ENCODE results near the gene CACNA1I. TPM values are rescaled to one million over a fixed set of nuclear protein-coding genes. Genes with fewer than 3 reads are reported as not detected.

Gene CACNA1I
- total RNA-seq, 1 experiment from 2014 or later: 0.15 TPM

DNA sequence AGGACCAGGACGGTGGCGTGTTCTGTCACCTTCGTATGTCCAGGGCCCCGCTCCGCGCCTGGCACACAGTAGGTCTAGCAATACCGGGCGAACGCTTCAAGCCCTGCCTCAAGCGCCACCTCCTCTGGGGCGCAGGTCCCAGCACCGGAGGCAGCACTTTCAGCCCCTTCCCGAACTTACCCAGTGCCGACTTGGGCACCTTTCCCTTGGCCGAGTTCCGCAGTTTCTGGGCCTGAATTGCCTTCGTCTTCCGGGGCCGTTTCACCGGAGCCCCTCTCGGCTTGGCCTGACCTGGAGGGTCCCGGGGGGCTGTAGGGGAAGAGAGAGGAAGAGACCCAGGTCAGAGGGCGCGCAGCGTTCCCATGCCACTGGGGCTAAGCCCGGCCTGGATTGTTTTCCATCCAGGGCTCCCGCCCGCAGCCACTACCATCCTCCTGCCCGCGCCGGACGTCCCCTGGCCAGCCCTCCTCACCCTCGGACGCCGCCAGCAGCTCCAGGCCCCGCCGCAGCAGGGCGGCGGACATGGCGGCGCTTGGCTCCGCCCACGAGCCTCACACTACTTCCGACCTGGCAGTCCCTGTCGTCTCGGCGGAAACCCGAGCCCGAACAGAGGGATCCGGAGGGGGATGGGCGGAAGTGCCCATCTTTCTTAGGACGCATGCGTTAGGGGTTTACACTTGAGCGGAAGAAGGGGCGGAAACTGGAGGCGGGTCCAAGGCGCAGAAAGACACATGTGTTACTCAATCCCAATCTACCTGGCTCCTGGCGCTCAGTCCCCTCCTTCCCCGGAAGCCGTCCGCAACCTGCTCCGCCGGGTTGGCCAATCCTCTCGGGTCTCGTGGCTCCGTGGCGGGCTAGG, 38.1 kb upstream of the CACNA1I start, which contains the start of gene RPS19BP1:
Gene RPS19BP1 (minus strand): TSS at position 534 of the 859 bp plus-strand sequence. CDS start 10 bp downstream, at position 524.
- H3K27ac ChIP-seq (ENCODE audit: low read depth, low read length): peak within 1 kb of the TSS; percentile 94
- ChIA-PET CTCF (interaction anchor here (0.6 to 2.0 kb wide), 2 partner anchors 36 to 492 kb away, joined by 3 to 5 read pairs; no protein-coding TSS in a partner anchor), POLR2A (interaction anchor here (0.5 to 1.2 kb wide), 3 partner anchors 12 to 511 kb away, joined by 3 to 4 read pairs (median 3); partner anchors contain the start of gene ATF4), RAD21 (ENCODE audit: low non-redundant PET in 1 of 2, low total read pairs in 2 of 2, uncharacterized antibody in 2 of 2, unreplicated experiment in 2 of 2) (no interaction called here)
- peak within 1 kb of the TSS; percentile 61 for H2AFZ ChIP-seq (ENCODE audit: low read depth, low read length, poor library complexity, severe bottlenecking)
- TF ChIP-seq POLR2AphosphoS5 (IDR thresholded peaks at IDR 0.05; ENCODE audit: low read depth, low read length) (peak; percentile 95), ZFX (IDR thresholded peaks at IDR 0.05) (peak; percentile 63; the same call in 1 of the 2 replicates), JUND (IDR thresholded peaks at IDR 0.05) (no peak), YY1 (IDR thresholded peaks at IDR 0.05; ENCODE audit: extremely low read depth, insufficient replicate concordance, low read depth, low read length) (peak; percentile 86), POLR2A (IDR thresholded peaks at IDR 0.05; ENCODE audit: borderline replicate concordance, extremely low read depth, insufficient read depth, insufficient read length) (peak; percentile 80)
- TF ChIP-seq, protein P1, sequence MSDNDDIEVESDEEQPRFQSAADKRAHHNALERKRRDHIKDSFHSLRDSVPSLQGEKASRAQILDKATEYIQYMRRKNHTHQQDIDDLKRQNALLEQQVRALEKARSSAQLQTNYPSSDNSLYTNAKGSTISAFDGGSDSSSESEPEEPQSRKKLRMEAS (IDR thresholded peaks at IDR 0.05): no peak
- peak within 1 kb of the TSS; percentile 100 for H3K9ac ChIP-seq (ENCODE audit: low read length)
- intact Hi-C loops (cut with micrococcal nuclease): loop anchor here (2.0 to 10.0 kb wide), 3 partner anchors 134 to 815 kb away; partner anchors contain the start of genes ADSL and TAB1
- H3K9me2 ChIP-seq (ENCODE audit: insufficient read depth): no peaks in the 10 kb centered on the region
- H3K9me3 ChIP-seq (ENCODE audit: control insufficient read depth in 1 of 2, insufficient read depth in 1 of 2, low read depth in 1 of 2, low read length in 2 of 2): no peaks in the 10 kb centered on the region
- peaks cover 48% of the 10 kb centered on the region for H3K79me2 ChIP-seq (ENCODE audit: insufficient read depth, low read length)
- ATAC-seq (peak; percentile 83), DNase-seq (ENCODE audit: low read depth, low spot score) (peak; percentile 99)
- BruUV-seq (replicated peaks): no TSS peak
- H3K4me2 ChIP-seq (ENCODE audit: low read length): peak within 1 kb of the TSS; percentile 95
- H3K4me3 ChIP-seq (replicated peaks in 1 of 2; ENCODE audit: low read depth in 1 of 2, low read length in 2 of 2): peak within 1 kb of the TSS; percentile 97 to 100
- H3K4me1 ChIP-seq (ENCODE audit: control insufficient read depth in 1 of 2, insufficient read depth in 2 of 2, low read length in 2 of 2): peaks cover 36 to 57% of the 10 kb centered on the region in 2 experiments
- H3K27me3 ChIP-seq (ENCODE audit: insufficient read depth, low read length): no peaks in the 10 kb centered on the region
- H4K20me1 ChIP-seq (ENCODE audit: insufficient read depth): peaks cover 10% of the 10 kb centered on the region; the same call in 1 of the 2 replicates
- peaks cover 4 to 24% of the 10 kb centered on the region in 2 experiments; a peak in 3 of 4 replicates for H3K36me3 ChIP-seq (ENCODE audit: control insufficient read depth in 1 of 2, insufficient read depth in 2 of 2, low read length in 2 of 2)
